Prostate gland (tissue), 2 donors: ENCODE data around the gene FRMD4B.

Experiments
- POLR2A ChIP-seq: fragments of 450-650 bp; IDR thresholded peaks from one replicate; pipeline ENCODE4 v1.6.1; 2016; ENCODE audit warnings: antibody characterized with exemption, mild to moderate bottlenecking
- TF ChIP-seq, protein P1 (sequence below), 4 experiments: fragments of 200-600 bp in 2 of 4; fragments of 450-650 bp in 2 of 4; sonication (generic) in 2 of 4; IDR thresholded peaks; 1 replicate in 3 of 4; 2 replicates in 1 of 4; pipeline ENCODE4 v1.5.1; 2016 to 2019; ENCODE audit warnings: antibody characterized with exemption in 4 of 4, mild to moderate bottlenecking in 2 of 4, moderate library complexity in 2 of 4

DNA sequence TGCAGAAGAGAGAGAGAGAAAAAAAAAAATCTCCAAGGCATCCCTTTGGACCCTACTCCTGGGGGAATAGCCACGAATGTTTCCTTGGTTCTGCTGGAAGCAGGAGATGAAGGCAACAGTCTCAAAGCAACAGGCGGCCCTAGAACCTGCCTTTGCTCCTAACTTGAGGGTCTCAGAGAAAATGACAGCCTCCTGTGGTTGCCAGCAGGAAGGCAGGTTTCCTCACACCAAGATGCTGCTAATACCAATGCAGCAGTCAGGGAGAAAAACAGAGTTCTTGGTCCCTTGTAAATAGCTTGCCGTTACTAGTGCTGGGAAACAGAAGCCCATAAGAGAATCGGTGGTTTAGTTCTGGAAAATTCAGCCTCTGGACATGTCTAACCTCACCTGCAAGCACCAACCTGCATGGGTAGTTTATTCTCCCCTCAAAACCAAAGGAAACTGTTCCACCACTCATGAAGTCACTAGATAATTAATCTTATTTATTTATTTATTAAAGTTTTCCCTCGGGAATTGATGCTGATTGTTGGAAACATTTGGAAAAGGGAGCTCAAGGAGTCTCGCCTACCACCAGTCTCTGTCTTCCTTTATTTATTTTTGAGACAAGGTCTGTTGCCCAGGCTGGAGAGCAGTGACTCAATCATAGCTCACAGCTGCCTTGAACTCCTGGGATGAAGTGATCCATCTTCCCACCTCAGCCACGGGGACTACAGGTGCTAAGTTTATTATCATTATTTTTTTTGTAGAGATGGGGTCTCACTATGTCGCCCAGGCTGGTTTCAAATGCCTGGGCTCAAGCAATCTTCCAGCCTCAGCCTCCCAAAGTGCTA is 883 bp upstream of the FRMD4B start:
- TF ChIP-seq, protein P1, sequence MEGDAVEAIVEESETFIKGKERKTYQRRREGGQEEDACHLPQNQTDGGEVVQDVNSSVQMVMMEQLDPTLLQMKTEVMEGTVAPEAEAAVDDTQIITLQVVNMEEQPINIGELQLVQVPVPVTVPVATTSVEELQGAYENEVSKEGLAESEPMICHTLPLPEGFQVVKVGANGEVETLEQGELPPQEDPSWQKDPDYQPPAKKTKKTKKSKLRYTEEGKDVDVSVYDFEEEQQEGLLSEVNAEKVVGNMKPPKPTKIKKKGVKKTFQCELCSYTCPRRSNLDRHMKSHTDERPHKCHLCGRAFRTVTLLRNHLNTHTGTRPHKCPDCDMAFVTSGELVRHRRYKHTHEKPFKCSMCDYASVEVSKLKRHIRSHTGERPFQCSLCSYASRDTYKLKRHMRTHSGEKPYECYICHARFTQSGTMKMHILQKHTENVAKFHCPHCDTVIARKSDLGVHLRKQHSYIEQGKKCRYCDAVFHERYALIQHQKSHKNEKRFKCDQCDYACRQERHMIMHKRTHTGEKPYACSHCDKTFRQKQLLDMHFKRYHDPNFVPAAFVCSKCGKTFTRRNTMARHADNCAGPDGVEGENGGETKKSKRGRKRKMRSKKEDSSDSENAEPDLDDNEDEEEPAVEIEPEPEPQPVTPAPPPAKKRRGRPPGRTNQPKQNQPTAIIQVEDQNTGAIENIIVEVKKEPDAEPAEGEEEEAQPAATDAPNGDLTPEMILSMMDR (IDR thresholded peaks at IDR 0.05) = no peak
- no peak for TF ChIP-seq POLR2A
